K562 (cell line): ENCODE results near the gene COL4A2. TPM values are rescaled to one million over a fixed set of nuclear protein-coding genes. Genes with fewer than 3 reads are reported as not detected.

Experiments used
- CAMTA2 ChIP-seq: fragments of 250-450 bp; sonication (Bioruptor Pico); conservative IDR thresholded peaks from 2 replicates; pipeline ENCODE4 v1.5.1; 2022
- COPS2 ChIP-seq: fragments of 450-650 bp; conservative IDR thresholded peaks from 2 replicates; pipeline ENCODE4 v1.6.1; 2016; ENCODE audit warnings: mild to moderate bottlenecking, moderate library complexity
- REST ChIP-seq, 2 experiments: fragments of 450-650 bp; formaldehyde crosslinking in 1 of 2; IDR thresholded peaks; 2 replicates each; pipeline versions ENCODE4 v1.4.0 to v1.6.1; 2014 to 2020; ENCODE audit warnings: mild to moderate bottlenecking in 2 of 2, borderline replicate concordance in 1 of 2, low read depth in 1 of 2
- TAF9B ChIP-seq: fragments of 450-650 bp; IDR thresholded peaks from 2 replicates; pipeline ENCODE4 v1.6.1; 2018; ENCODE audit warnings: mild to moderate bottlenecking; ENCODE audit not compliant: partially characterized antibody
- YBX1 ChIP-seq: fragments of 450-650 bp; IDR thresholded peaks from 2 replicates; pipeline ENCODE4 v1.7.1; 2016; ENCODE audit warnings: mild to moderate bottlenecking
- ZNF407 ChIP-seq: fragments of 450-650 bp; IDR thresholded peaks from 2 replicates; pipeline ENCODE4 v1.6.1; 2016; ENCODE audit warnings: low read depth
- ZNF592 ChIP-seq: fragments of 450-650 bp; IDR thresholded peaks from 2 replicates; pipeline ENCODE4 v1.6.1; 2017; ENCODE audit warnings: antibody characterized with exemption, mild to moderate bottlenecking
- polyA plus RNA-seq, 8 experiments: library from polyadenylated mRNA; depleted of rRNA in 4 of 8; stranded (reverse) in 5 of 8; unstranded in 3 of 8; fragments of >200 nt; fragmentation: Nextera tagmentation in 2 of 8; fragmentation: Illumina TruSeq in 1 of 8; extraction: Ambion mirVana in 2 of 8; extraction: Trizol in 1 of 8; gene quantifications; 2 replicates each; pipeline versions ENCODE4 v1.2.1 to v1.2.3, GENCODE V29; 2011 to 2014; ENCODE audit warnings: inconsistent platforms in 1 of 8, missing spikeins in 1 of 8
- total RNA-seq, 7 experiments: library from RNA; depleted of rRNA in 6 of 7; stranded (reverse); fragments of >200 nt in 6 of 7; fragmentation: Illumina TruSeq in 2 of 7; extraction: Trizol in 2 of 7; gene quantifications; 2 replicates each; pipeline versions ENCODE4 v1.2.1 to v1.2.3, GENCODE V29; 2011 to 2021; ENCODE audit warnings: low replicate concordance in 1 of 7

COL4A2 gene
- total and polyA plus RNA-seq, 9 of the 15 experiments (the other 6 are each of a cell fraction or from before 2014, with no cell fraction given) = 0.13 to 15.2 (median 8.1) TPM

GRCh38 chr13:110367620-110368019, 60.5 kb downstream of the COL4A2 start (continued):
- TF ChIP-seq REST (IDR thresholded peaks at IDR 0.05; ENCODE audit: borderline replicate concordance) (no peak), REST (CRISPR knock-in tag; IDR thresholded peaks at IDR 0.05; ENCODE audit: low read depth) (no peak), COPS2 (no peak), TAF9B (no peak), ZNF407 (no peak), YBX1 (no peak), CAMTA2 (no peak), ZNF592 (no peak)
